HG03558 (cell line): Measurements from ENCODE around the gene MMGT1.
"Not testable (repeated sequence)": the region's sequence is repeated elsewhere in the genome, so short reads cannot be mapped to it uniquely, and the experiment has no call there.

ENCODE experiments used
- ATAC-seq: cut with Tn5 transposase; IDR thresholded peaks from one replicate; pipeline ENCODE4 v1.9.1; 2021; ENCODE audit warnings: moderate number of reproducible peaks; ENCODE audit not compliant: unreplicated experiment; ENCODE audit errors: extremely low read depth

The MMGT1 gene

DNA sequence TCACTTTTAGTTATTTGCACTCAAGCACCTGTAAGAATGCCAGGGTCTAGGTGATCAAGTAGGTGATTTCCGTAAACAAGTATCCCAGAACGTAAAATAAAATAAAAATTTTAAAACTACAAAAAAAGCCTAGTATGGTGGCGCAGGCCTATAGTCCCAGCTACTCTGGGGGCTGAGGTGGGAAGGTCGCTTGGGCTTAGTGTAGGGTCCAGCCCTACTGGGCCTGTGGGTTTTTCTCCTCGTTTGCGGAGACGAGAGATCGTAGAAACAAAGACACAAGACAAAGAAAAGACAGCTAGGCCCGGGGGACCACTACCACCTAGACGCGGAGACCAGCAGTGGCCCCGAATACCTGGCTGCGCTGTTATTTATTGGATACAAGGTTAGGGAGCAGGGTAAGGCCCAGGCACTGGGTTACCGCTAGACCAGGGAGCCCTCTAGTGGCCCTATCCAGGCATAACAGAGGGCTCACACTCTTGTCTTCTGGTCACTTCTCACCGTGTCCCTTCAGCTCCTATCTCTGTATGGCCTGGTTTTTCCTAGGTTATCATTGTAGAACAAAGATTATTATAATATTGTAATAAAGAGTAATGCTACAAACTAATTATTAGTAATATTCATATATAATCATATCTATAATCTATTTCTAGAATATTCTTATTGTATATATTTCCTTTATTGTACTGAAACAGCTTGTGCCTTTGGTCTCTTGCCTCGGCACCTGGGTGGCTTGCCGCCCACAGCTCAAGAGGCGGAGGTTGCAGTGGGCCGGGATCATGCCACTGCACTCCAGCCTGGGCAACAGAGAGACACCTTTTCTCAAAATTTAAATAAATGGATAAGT lies 41.9 kb downstream of the MMGT1 start:
- no peak for ATAC-seq

DNA sequence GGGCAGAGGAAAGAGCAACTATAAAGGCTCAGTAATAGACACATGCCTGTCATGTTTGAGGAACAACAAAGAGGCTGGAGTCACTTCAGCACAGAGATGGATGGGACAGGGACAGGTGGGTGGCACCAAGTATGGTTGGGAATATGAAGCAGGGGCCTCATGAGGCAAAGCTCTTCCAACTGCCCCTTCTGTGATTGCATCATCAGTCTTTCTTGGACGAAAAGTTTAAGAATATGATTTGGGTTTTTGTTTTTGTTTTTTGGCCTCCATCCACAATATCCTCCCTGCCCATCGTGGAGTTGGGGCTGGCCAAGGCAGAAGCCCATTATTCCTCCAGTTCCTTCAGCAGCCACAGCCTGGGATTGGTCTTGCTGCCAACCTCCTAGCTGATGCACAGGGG lies 45.9 kb downstream of the MMGT1 start:
- ATAC-seq: no peak

DNA sequence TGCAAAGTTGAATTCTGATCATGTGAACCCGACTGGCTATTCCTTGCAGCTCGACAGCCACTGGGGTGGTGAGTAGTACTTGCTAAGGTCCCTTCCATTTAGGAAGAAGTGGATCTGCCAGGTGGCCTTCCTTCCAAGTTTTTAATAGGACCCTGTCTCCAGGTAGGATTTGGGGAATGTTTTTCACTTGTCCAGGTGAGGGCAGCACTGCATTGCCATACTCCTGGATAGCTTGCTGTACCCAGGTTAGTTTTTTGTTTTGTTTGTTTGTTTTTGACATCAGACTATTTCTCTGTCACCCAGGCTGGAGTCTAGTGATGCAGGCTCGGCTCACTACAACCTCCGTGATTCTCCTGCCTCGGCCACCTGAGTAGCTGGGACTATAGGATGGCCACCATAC lies 50.4 kb downstream of the MMGT1 start:
- no peak for ATAC-seq

DNA sequence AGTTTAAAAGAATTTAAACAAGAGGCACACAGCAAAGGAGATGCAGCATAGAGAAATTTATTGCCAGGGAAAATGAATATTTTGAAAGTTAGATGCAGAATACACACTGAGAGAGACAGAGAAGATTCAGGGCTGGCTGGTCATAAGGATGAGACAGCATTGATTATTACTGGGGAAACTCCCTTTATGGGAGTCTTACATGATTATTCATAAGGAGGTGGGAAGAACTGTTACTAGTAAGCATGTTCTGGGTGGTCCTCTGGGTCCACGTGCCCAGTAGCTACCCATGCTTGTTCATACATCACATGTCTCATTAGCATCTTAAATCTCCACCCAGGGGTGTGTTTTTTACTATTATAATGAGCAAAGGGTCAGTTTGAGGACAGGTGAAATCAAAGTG lies 53.3 kb downstream of the MMGT1 start:
- ATAC-seq: not testable (repeated sequence)

DNA sequence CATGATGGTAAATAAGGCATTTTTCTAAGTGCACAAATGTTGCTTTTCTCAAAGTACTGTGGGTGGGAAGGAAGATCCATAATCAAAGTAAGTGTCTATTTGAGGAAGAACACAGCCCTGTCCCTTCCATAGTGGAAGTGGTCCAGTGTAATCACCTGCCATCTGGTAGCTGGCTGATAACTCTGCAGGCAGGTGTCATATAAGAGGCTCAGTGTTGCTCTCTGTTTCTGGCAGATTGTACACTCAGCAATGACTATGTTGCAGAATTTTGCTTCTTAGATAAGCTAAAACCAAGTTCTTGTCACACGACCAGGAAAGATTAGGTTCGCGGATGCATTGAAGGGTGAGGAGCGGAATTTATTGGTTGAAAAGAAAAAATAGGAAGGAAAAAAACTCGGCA lies 59.4 kb downstream of the MMGT1 start:
- ATAC-seq: no peak
